HG03442 (cell line): ENCODE results near the gene PERCC1.
"Not testable (repeated sequence)": the region's sequence is repeated elsewhere in the genome, so short reads cannot be mapped to it uniquely, and the experiment has no call there.

Experiments used
- ATAC-seq: cut with Tn5 transposase; IDR thresholded peaks from one replicate; pipeline ENCODE4 v1.9.1; 2021; ENCODE audit warnings: mild to moderate bottlenecking, moderate library complexity; ENCODE audit not compliant: unreplicated experiment

Gene PERCC1

DNA sequence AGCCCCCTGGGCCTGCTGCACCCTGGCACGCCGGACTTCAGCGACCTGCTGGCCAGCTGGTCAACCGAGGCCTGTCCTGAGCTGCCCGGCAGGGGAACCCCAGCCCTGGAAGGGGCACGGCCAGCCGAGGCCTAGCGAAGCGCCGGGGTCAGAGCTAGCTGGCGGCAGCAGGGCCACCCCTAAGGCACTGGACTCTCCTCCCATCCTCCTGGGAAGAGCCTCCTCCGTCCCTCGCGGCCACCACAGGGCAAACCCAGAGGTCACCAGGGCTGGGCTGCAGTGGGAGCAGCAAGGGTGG lies 2.3 kb downstream of the PERCC1 start:
- ATAC-seq, result no peak

DNA sequence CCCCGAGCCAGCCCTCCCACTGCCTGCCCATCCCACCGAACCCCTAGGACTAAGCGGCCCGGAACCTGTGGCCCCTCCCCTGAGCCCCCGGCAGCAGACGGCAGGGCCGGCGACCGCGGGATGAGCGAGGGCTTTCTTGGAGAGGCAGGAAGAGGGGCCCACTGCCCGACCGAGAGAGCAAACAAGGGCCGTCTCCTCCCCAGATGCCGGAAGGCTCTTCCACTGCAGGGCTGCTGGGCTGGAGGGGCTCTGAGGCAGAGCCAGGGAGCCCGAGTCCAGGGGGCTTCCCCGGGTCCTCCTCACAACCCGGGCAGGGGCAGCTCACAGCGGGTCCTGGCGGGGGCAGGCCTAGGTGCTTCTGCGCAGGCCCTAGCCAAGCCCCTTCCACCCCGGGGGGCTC lies 2.9 kb downstream of the PERCC1 start:
- no peak for ATAC-seq

DNA sequence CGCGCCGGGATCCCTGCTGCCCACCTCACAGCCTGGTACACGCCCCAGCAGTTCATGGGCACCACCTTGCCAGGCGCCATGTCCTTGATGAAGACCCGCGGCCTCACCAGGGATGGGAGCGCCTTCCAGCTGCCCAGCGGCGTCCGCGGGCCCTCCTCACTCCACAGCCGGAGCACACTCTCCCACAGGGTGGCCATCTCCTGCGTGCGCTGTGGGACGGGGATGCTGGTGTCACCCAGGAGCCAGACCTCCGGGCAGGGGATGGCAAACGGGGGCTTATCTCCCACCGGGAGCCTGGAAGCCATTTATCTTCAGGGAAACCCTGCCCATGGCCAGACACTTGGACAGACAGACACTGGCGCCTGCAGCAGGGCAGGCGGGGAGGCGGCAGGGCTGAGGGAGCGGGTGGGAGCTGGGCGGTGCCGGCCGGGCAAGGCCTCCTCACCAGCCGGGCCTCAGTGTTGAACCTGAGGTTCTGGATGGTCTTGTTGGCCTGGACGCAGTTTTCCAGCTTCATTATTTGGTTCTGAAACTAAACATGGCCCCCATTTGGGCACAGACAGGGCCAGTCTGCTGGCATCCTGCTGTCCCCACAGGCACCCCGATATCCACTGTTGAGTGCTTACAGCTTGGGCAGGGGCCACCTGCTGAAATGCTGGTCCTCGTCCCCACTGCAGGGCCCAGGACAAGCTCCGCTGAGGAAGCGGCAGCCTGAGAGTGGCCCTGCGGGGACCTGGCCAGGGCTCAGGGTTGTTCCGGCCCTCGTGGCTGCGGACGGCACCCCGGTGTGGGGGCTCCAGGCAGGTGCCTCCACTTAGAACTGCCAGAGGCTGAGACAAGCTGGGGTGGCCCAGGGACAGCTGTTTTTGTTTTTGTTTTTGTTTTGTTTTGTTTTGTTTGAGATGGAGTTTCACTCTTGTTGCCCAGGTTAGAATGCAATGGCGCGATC lies 4.0 kb downstream of the PERCC1 start:
- ATAC-seq, result no peak

DNA sequence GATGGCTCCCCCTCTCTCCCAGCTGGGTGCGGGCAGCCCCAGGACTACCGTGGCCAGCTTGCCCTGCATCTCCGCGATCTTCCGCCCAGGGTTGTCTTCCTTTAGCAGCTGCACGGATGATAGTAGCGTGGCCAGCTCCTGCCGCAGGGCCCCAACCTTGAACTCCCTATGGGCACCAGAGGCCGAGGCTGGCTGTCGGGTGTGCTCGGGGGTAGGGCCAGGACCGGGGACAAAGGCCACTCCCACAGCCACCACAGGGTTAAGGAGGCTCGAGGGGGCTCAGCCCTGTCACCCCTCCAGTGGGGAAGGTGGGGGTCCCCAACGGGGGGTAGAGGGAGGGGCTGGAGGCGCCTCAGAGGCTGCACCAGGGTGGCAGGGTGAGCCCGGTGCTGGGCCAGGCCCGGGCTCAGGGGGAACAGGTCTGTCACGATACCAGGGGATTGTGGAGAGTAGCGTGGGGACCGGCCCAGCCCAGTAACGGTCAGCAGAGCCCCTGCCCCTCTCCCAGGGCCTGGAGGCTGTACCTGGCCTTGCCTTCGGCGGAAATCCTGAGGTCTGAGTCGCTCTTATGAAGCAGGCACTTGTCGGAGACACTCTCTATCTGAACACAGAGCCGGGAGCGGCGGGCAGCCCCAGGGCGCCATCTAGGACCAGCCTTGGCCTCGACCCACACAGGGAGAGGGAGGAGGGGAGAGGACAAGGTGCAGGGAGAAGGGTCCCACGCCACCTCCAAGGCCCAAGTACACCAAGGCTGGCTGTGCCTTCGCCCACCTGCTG lies 5.2 kb downstream of the PERCC1 start:
- no peak for ATAC-seq

DNA sequence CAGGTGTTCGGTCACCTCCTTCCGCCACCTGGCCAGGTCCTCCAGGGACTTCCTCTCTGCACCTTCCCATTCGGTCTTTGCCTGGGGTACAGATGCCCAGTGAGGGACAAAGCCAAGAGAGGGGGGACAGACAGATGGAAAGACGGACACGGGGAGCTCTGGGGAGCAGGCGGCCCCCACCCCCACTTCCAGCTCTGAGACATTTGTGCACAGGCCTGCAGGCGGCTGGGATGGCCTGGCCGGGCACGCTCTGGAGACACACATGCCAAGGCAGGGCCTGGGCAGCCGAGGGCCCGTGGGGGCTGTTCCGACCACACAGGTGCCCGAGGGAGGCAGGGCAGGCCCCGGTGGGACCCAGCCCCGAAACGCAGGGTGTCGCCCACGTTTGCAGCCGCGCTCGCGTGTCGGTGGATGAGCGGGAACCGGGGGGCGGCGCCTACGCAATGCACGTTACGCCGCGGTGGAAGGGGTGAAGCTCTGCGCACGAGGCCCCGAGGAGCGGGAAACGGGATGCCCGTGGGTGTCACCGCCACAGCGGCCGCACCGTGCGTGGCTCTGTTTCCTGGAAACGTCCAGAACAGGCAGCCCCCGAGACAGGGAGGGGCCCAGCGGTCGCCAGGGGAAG lies 6.0 kb downstream of the PERCC1 start:
- no peak for ATAC-seq

DNA sequence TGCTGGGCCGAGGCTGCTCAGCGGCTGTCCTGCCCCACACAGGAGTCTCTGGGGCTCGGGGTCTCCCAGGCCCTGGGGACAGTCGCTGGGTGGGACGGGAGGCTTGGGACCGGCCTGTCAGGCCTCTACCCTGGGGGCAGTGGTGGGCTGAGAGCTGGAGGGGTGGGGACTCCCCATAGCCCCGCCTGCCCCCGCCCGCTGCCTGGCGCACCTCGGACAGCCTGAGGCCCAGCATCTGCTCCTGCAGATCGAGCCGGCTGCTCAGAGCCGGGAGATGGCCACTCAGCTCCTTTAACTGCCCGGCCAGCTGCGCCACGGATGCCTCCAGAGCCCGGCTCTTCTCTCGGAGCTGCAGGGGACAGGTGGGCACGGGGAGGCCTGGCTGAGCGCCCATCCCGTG lies 6.7 kb downstream of the PERCC1 start:
- ATAC-seq, result no peak

DNA sequence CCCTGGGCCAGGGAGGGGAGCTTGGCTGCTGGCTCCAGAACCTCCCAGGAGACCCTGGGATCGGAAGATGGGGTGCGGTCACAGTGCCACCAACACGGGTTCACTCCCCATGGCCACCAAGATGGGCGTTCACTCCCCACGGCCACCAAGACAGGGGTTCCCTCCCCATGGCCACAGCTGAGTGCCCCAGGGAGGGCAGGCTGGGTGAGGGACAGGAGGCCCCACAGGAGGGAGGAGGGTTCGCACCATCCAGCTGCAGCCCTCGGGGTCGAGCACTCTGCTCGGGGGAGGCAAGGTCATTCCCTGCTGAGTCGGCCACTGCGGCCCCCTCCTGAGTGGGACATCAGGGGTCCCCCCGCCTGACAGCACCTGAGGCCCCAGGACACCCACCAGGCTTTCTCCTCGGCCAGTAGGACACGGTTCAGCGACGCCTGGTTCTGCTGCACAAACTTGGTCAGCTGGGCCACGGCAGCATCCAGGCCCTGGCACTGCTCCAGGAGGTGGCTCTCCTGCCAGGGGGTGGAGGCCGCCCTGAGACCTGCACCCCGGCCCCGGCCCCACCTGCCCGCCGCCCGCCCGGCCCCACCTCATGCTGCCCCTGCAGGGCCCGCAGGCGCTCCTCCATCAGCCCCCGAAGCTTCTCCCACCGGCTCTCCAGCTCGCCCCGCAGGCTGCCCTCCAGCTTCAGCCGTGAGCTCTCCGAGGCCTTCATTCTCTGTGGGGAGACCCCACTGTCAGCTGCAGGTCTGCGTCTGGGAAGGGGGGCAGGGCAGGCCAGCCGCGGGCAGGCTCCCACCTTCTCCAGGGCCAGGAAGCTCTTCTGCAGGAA lies 7.6 kb downstream of the PERCC1 start:
- no peak for ATAC-seq

DNA sequence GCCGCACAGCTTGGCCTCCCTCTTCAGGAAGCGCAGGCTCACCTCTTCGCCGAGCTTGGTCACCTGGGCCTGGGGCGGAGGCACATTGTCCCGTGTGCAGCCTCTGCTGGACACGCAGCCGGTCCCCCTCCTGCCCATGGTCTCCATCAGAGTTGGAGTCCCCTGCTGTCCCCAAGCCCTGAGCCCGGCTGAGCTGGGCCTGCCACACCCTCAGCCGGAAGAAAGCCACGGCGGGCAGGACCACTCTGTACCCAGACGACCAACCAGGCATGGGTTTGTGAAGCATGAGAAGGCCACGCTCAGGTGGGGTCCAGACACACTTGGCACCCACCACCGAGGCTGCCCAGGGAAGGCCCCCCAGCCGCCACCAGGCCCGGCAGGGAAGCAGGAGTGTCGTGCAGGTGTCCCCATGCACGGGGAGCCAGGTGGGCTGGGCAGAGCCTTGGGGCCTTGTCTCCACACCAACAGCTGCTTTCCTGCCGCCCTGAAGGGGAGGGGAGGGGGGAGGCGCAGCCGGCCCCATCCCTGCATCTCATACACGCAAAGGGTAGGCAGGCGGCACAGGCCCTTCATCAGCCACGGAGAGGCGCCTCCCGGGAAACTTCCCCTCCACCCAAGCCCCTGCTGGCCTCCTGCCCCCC lies 8.3 kb downstream of the PERCC1 start:
- ATAC-seq, result no peak

DNA sequence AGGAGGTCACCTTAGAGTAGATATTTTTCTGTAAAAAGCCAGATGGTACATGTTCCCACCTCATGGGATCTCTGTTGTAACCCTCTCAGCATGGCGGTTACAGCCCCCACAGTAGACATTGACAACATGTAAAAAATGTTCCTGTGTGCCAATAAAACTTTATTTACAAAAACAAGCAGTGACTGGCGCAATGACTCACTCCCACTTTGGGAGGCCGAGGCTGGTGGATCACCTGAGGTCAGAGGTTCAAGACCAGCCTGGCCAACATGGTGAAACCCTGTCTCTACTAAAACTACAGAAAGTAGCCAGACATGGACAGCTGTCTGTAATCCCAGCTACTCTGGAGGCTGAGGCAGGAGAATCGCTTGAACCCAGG lies 8.8 kb downstream of the PERCC1 start:
- not testable (repeated sequence) for ATAC-seq

DNA sequence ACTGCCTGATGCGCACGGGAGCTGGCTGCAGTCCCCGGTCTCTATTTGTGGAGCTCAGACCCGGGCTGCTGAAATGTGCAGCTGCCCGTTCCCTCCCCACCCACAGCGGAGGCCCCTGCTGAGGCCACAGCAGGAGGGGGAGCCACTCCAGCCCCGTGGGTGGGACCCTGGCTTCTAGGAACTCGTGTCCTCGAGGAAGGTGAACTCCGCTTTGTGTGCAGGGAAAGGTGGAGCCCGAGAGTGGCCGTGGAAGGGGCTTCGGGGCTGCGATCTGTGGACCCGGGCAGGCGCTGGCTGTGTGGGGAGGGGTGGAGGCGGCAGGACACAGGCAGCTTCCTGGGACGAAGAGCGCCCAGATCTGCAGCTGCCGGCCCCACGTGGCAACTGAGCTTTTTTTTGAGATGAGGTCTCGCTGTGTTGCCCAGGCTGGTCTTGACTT lies 10.5 kb downstream of the PERCC1 start:
- no peak for ATAC-seq

DNA sequence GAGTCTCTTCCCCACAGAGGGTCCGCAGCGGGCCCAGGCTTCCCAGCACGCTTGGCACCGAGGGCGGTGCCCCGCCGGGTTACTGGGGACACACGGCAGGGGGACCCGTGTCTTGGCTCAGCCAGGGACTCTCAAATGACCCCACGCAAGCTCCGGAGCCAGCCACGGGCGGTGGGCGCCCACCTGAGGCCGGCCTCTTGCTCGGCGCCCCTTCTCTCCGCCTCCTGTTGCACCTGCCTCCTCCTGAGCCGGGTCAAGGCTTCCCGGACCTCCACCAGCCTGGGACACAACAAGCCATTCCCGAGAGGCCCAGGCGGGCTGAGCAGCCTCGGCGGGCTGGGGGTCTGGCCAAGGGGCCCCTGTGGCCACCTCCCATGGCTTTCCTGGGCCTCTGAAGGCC lies 11.8 kb downstream of the PERCC1 start:
- ATAC-seq, result no peak

DNA sequence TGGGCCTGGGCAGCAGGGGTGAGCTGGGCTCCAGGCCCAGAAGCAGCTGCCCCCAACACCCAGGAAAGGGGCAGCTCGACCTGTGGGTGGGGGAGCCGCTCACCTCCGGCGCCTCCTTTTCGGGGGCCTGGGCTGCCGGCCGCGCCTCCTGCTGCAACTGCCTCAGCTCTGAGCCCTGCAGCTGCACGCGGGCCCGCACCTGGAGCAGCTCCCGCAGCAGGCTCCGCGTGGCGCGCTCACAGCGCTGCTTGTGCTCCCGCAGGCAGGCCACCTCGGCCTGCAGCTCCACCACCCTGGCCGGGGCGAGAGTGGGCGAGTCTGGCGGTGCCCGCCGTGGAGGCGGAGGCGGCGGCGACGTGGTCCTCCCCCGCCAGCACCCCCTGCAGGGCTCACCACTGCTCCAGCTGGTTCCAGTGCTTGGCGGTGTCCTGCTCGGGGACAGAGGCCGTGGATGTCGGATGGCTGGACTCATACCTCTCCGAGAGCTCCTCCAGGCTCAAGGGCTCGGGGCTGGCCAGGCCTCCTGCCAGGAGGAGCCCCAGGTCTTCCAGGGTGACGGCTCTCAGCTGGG lies 12.6 kb downstream of the PERCC1 start:
- ATAC-seq, result no peak

DNA sequence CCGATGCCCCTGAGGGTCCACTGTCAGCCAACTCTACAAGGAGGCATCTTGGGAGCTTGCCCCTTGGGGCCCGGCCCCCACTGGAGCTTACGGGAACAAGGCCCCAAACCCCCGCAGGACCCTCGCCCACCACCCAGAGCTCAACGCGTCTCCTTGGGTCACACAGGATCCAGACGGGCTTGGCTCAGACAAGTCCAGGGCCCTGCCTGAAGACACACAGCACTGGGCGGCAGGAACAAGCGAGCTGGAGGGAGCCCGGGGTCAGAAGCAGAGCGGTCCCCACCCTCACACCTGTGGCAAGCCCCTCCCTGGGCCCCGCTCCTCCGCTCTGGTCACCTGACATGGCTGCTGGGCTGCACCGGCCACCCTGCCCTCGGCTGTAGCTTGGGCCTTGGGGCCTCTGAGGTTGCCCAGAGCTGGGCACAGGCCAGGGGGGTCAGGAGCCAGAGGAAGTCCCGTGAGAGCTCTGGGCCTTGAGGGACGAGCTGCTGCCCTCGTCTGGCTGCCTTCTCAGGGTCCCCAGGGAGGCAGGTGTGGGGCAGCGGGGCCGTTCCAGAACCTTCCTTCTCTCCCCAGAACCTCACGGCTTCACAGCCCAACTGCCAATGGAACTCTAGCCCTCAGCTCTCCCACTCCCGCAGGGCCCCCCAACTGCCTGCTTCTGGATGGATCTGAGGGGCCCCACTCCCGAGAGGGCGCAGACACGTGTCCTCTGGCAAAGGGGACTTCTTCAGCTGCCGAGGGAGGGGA lies 13.3 kb downstream of the PERCC1 start, which contains the start of gene CCDC154:
TSS of gene CCDC154 (minus strand) at position 577 of the 750 bp plus-strand sequence. CDS start at position 343, 234 bp downstream.
- no peak for ATAC-seq

DNA sequence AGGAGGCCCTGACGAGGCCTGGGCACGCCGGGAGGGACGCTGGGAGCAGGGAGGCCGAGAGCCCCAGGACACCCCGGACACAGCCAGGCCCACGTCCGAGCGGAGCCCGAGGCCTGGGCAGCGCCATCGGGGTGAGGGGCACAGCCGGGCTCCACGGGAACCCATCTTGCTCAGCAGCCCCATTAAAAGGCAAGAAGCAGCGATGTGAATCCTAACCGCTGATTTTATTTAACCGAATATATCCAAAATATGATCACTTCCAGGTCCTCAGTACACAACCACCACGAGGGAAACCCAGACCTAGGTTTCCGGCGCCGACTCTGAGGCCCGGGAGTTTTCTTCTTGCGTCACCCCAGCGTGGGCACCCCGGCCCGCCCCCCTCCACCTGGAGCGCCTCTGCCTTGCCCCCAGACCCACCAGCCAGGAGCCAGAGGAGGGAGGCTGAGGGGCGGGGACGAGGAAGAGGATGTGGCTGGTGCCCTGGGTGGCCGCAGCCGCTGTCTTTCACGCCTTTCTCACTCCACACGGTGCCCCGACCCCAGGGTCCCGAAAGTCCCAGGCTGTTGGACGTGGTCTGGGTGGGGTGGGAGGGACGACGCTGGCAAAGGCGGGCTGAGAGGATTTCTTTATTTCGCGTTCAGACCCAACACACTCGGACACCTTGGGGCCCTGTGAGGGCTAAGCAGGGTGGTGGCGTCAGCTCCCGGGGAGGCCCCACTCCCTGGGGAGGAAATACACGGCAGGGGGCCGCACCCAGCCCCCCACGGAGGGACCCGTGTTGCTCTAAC lies 14.0 kb downstream of the PERCC1 start:
- no peak for ATAC-seq

DNA sequence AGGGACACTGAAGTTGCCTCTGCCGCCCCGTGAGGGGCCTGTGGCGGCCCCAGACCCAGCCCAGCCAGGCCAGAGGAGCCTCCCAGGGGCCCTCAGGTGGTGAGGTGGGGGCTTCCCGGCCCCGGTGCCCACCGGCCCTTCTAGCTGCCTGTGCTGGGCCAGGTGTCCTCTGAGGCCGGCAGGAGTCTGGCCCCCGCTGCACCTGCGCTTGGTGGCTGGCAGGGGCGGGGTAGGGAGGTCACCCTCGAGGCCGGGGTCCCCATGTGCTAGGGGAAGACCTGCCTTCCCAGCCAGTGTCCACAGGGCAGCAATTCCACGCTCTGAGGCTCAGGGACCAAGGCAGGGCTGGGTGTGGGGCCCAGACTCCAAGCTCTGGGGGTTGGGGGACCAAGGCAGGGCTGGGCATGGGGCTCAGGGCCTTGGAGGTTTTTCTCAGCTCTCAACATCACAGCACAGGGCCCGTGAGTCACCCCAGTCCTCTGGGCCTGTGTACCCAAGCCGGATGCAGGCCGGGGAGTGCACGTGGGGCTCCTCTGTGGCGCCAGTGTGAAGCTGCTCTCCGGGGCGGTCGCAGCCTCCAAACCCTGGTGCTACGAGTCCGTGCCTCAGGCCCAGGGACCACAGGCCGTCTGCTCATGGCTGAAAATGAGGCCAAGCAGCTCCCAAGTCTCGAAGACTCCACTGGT lies 14.8 kb downstream of the PERCC1 start:
- no peak for ATAC-seq

DNA sequence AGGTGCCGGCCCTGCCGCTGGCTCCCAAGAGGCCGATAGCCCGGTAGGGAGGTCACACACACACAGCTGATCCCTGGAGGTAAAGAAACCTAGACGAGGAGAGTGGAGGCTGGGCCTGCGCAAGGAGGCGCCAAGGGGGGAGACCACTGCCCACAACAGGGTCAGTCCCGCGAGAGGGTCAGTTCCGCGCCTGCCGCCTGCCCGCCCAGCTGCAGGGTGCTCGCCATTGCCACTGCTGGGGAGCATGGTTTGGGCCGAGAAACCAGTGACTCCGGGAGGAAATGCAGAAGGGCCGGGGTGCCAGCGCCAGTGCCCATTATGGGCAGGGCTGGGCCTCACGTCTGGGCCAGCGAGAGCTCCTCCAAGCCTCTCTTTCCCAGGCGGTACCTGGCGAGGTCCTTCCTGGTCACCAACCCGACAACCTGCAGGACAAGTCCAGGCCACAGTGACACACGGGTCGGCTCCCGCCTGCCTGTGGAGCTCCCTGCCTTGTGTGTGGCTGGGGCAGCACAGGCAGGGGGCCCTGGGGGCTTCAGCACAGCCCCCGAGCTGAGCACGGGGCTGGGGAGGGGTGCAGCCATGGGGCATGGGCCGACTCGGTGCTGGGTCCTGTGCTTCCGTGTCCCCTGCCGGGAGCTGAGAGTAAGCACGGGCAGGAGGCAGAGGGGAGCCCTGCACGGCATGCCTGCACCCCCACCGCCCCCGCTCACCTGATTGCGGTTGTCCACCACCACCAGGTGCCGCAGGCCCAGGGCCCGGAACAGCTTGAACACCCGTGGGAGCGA lies 15.6 kb downstream of the PERCC1 start:
- ATAC-seq, result no peak

DNA sequence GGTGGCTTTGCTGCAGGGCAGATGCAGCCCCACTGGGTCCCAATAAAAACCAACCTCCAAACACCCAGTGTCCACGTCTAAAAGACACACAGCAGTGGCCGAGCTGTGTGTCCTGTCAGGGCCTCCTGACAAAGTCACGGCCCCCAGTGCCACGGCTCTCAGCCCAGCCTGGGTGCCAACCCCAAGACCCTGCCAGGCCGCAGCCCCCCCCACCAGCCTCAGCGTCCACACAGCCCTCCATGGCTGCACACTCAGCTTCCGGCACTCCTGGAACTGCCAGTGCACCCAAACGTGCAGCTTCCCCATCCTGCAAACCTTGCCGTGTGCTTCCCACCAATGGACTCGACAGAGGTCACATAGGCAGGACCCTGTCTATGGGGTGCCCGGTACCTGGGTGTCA lies 17.1 kb downstream of the PERCC1 start:
- ATAC-seq, result no peak
